ENCODE measurements around the gene NPR2.
A peak's percentile ranks its signal among the peaks of the same experiment; 100 is the strongest.

NPR2 gene

DNA sequence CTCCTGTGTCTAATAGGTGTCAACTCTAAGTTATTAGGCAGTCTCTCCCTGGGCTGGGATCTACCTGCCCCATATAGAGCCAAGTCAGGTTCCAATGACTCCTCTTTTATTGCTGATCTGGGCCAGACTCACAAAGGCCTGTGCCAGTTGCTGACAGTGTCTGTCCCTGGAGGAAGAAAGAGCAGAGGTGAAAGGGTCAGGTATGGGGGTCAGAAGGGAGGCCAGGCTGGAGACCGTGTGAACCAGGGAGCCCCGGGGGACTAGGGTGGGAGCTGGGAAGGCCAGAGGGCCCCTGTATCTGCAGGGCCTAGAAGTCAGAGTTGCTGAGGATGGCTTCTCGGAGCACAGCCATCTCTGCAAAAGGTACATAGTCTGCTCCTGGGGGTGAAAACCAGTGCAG lies 26.9 kb downstream of the NPR2 start:
- Histone ChIP-seq H3K4me1 (peaks cover 7% of the 10 kb centered on the region), H3K27me3 (ENCODE audit: low read depth) (no peaks in the 10 kb centered on the region), H3K4me3 (no peak overlapping the region), H3K36me3 (replicated peaks) (no peaks in the 10 kb centered on the region), H3K9me3 (no peaks in the 10 kb centered on the region)
- DNase-seq (ENCODE audit: low spot score in 2 of 2): no peak
- in situ Hi-C loops (cut with MboI; ENCODE audit: low sequenced_read_pairs): no loop called here

GRCh38 chr9:35820076-35820475 lies 28.7 kb downstream of the NPR2 start:
- no peaks in the 10 kb centered on the region for H3K9me3 ChIP-seq
- no peak overlapping the region for H3K4me3 ChIP-seq
- no peak for DNase-seq (ENCODE audit: low spot score in 2 of 2)
- no peaks in the 10 kb centered on the region for H3K36me3 ChIP-seq (replicated peaks)
- H3K4me1 ChIP-seq: no peaks in the 10 kb centered on the region
- in situ Hi-C loops (cut with MboI; ENCODE audit: low sequenced_read_pairs): no loop called here
- H3K27me3 ChIP-seq (ENCODE audit: low read depth): no peaks in the 10 kb centered on the region

DNA sequence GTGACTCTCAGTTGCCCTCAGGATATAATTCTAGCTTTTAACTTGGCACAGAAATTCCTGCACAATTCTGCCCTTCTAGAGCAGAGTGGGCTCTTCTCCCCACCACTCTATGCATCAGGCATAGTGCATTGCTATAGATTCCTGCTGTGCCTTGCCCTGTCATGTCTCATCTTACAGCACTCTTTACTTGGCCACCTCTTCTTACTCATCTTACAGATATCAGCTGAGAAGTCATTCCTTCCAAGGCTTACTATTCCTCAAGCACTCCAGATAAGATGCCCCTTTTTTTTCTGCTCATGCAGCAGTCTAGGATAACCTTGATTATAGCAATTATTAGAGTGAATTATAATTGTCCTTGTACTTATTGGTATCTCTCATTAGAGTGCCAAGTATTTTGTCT lies 31.5 kb downstream of the NPR2 start:
- DNase-seq (ENCODE audit: low spot score in 2 of 2): no peak
- Histone ChIP-seq H3K36me3 (replicated peaks) (no peaks in the 10 kb centered on the region), H3K4me3 (no peak overlapping the region), H3K27me3 (ENCODE audit: low read depth) (no peaks in the 10 kb centered on the region), H3K9me3 (no peaks in the 10 kb centered on the region), H3K4me1 (no peaks in the 10 kb centered on the region)
- in situ Hi-C loops (cut with MboI; ENCODE audit: low sequenced_read_pairs): no loop called here

GRCh38 chr9:35826071-35826701 lies 34.8 kb downstream of the NPR2 start:
- Histone ChIP-seq H3K4me3 (no peak overlapping the region), H3K9me3 (no peaks in the 10 kb centered on the region), H3K4me1 (peaks cover 5% of the 10 kb centered on the region), H3K36me3 (replicated peaks) (no peaks in the 10 kb centered on the region), H3K27me3 (ENCODE audit: low read depth) (no peaks in the 10 kb centered on the region)
- peak; percentile 66 to 67 for DNase-seq (ENCODE audit: low spot score in 2 of 2)
- in situ Hi-C loops (cut with MboI; ENCODE audit: low sequenced_read_pairs): no loop called here

DNA sequence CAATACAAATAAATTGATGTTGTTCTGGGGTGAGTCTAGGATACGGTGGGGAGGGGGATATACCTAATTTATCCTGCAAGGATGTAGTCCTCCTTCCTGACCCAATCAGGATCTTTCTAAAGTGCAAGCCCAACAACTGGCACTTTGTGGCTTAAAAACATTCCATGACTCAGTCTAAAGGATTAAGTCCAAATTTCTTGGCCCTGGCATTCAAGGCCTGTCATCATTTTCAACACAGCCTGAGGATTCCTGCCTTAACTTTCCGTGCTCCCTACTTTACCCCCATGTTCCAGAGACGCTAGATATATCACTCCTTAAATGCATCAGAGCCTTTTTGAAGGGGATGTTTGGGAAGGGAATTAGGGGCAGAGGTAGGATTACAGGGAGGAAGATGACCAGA lies 36.1 kb downstream of the NPR2 start:
- in situ Hi-C loops (cut with MboI; ENCODE audit: low sequenced_read_pairs): no loop called here

GRCh38 chr9:35828716-35829083 lies 37.3 kb downstream of the NPR2 start, which contains the start of gene FAM221B:
Gene FAM221B, minus strand, starts transcription at chr9:35828732. Its CDS starts 2,571 bp downstream, at chr9:35826161.
- in situ Hi-C loops (cut with MboI; ENCODE audit: low sequenced_read_pairs): no loop called here
- peaks cover 5% of the 10 kb centered on the region for H3K4me1 ChIP-seq
- H3K36me3 ChIP-seq (replicated peaks): no peaks in the 10 kb centered on the region
- H3K9me3 ChIP-seq: no peaks in the 10 kb centered on the region
- H3K4me3 ChIP-seq: peak within 1 kb of the TSS; percentile 41
- H3K27me3 ChIP-seq (ENCODE audit: low read depth): no peaks in the 10 kb centered on the region
- DNase-seq (ENCODE audit: low spot score in 2 of 2): no peak

More for the DNA sequence above, 36.1 kb downstream of the NPR2 start:
- no peaks in the 10 kb centered on the region for H3K27me3 ChIP-seq (ENCODE audit: low read depth)
- DNase-seq (ENCODE audit: low spot score in 2 of 2): no peak
- no peak overlapping the region for H3K4me3 ChIP-seq
- H3K36me3 ChIP-seq (replicated peaks): no peaks in the 10 kb centered on the region
- H3K4me1 ChIP-seq: peaks cover 5% of the 10 kb centered on the region
- H3K9me3 ChIP-seq: no peaks in the 10 kb centered on the region

- Histone ChIP-seq H3K36me3 (replicated peaks) (no peaks in the 10 kb centered on the region), H3K9me3 (no peaks in the 10 kb centered on the region), H3K4me1 (peaks cover 5% of the 10 kb centered on the region), H3K27me3 (ENCODE audit: low read depth) (no peaks in the 10 kb centered on the region), H3K4me3 (peak within 1 kb of the TSS; percentile 41)
- in situ Hi-C loops (cut with MboI; ENCODE audit: low sequenced_read_pairs): no loop called here
- DNase-seq (ENCODE audit: low spot score in 2 of 2): peak; percentile 94 to 99
Observed at GRCh38 chr9:35829084-35829763, 37.8 kb downstream of the NPR2 start, which contains the start of gene TMEM8B. Gene TMEM8B, plus strand, starts transcription at chr9:35829228. Its CDS starts 220 bp downstream, at chr9:35829448.

- Histone ChIP-seq H3K9me3 (no peaks in the 10 kb centered on the region), H3K36me3 (replicated peaks) (no peaks in the 10 kb centered on the region; the same call in 1 of the 2 replicates), H3K4me3 (peak overlapping the region; percentile 41), H3K27me3 (ENCODE audit: low read depth) (no peaks in the 10 kb centered on the region), H3K4me1 (peaks cover 5% of the 10 kb centered on the region)
- no peak for DNase-seq (ENCODE audit: low spot score in 2 of 2)
- in situ Hi-C loops (cut with MboI; ENCODE audit: low sequenced_read_pairs): no loop called here
Observed at GRCh38 chr9:35829764-35830096, 38.3 kb downstream of the NPR2 start.

- Histone ChIP-seq H3K9me3 (no peaks in the 10 kb centered on the region), H3K4me3 (no peak overlapping the region), H3K36me3 (replicated peaks) (no peaks in the 10 kb centered on the region; the same call in 1 of the 2 replicates), H3K27me3 (ENCODE audit: low read depth) (no peaks in the 10 kb centered on the region), H3K4me1 (peaks cover 5% of the 10 kb centered on the region)
- no peak for DNase-seq (ENCODE audit: low spot score in 2 of 2)
- in situ Hi-C loops (cut with MboI; ENCODE audit: low sequenced_read_pairs): no loop called here
Observed at GRCh38 chr9:35831040-35831439, 39.6 kb downstream of the NPR2 start.

GRCh38 chr9:35832814-35833213 lies 41.4 kb downstream of the NPR2 start:
- in situ Hi-C loops (cut with MboI; ENCODE audit: low sequenced_read_pairs): no loop called here
- H3K9me3 ChIP-seq: no peaks in the 10 kb centered on the region
- no peaks in the 10 kb centered on the region; the same call in 1 of the 2 replicates for H3K36me3 ChIP-seq (replicated peaks)
- peaks cover 5% of the 10 kb centered on the region for H3K4me1 ChIP-seq
- DNase-seq (ENCODE audit: low spot score in 2 of 2): no peak
- no peak overlapping the region for H3K4me3 ChIP-seq
- no peaks in the 10 kb centered on the region for H3K27me3 ChIP-seq (ENCODE audit: low read depth)

GRCh38 chr9:35834260-35835215 lies 43.1 kb downstream of the NPR2 start:
- Histone ChIP-seq H3K9me3 (no peaks in the 10 kb centered on the region), H3K4me1 (no peaks in the 10 kb centered on the region; the same call in 1 of the 2 replicates), H3K27me3 (ENCODE audit: low read depth) (no peaks in the 10 kb centered on the region), H3K36me3 (replicated peaks) (no peaks in the 10 kb centered on the region; the same call in 1 of the 2 replicates), H3K4me3 (no peak overlapping the region)
- in situ Hi-C loops (cut with MboI; ENCODE audit: low sequenced_read_pairs): no loop called here
- DNase-seq (ENCODE audit: low spot score in 2 of 2): no peak

DNA sequence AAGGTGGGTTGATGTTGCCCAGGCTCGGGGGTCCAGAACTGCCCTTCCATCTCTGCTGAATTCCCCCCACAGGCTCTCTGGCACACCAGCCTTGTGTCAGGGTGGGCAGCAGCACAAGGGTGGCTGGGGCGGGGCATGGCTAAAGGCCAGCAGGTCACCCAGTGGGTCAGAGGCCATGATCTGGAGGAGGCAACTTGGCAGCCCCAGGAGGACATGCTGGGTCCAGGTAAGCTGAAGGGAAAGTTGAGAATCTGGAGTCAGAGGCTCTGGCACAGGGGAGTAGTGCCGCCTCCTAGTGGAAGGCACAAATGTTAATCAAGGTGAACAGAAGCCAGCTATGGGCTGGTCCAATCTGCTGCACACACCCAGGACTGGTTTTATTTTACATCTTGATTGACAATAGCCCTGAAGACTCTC lies 43.8 kb downstream of the NPR2 start:
- in situ Hi-C loops (cut with MboI; ENCODE audit: low sequenced_read_pairs): no loop called here
- DNase-seq (ENCODE audit: low spot score in 2 of 2): peak; percentile 15 to 29

DNA sequence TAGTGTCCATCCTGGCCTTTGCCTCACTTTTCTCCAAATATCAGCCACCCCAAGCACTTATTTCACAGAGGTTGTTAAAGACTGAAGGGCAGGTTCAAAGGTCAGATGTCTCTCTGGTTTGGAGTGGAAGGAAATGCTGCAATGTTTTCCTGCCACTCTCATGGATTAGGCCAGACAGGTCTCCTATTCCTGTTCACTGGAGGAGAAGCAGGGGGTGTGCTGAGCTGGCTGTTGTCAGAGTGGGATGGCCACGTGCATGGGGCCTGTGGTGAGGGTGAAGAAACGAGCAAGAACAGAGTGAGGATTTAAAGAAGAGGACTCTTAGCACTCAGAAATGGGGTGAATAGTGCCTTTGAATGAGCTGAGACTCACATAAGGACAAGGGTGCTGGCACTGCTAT lies 44.4 kb downstream of the NPR2 start:
- in situ Hi-C loops (cut with MboI; ENCODE audit: low sequenced_read_pairs): no loop called here
- no peak for DNase-seq (ENCODE audit: low spot score in 2 of 2)
- no peaks in the 10 kb centered on the region for H3K27me3 ChIP-seq (ENCODE audit: low read depth)
- no peaks in the 10 kb centered on the region for H3K9me3 ChIP-seq
- H3K4me1 ChIP-seq: no peaks in the 10 kb centered on the region
- no peaks in the 10 kb centered on the region; the same call in 1 of the 2 replicates for H3K36me3 ChIP-seq (replicated peaks)
- H3K4me3 ChIP-seq: no peak overlapping the region

More for the DNA sequence above, 43.8 kb downstream of the NPR2 start:
- no peaks in the 10 kb centered on the region; the same call in 1 of the 2 replicates for H3K36me3 ChIP-seq (replicated peaks)
- no peak overlapping the region for H3K4me3 ChIP-seq
- H3K9me3 ChIP-seq: no peaks in the 10 kb centered on the region
- H3K4me1 ChIP-seq: no peaks in the 10 kb centered on the region
- no peaks in the 10 kb centered on the region for H3K27me3 ChIP-seq (ENCODE audit: low read depth)

Data from HAP-1 (cell line).